GM12878 (cell line): Measurements from ENCODE around the gene UROC1. TPM values are rescaled to one million over a fixed set of nuclear protein-coding genes. Genes with fewer than 3 reads are reported as not detected.

Experiments
- ATAC-seq: fragments of 200-7000 bp; cut with Tn5 transposase; 3 replicates; pipeline ENCODE4 v1.9.1; 2020; ENCODE audit warnings: mild to moderate bottlenecking, moderate library complexity
- BruUV-seq: library from RNA; stranded (reverse); fragments of 400-500 nt; replicated peaks from 2 replicates; lab custom pipeline; 2021; lab: Mats Ljungman, UMichigan
- CTCF ChIA-PET: fragments of 300-600 bp; sonication (Branson Sonifier 250); formaldehyde crosslinking; extraction: SDS; loops from one replicate; lab custom pipeline; 2021; ENCODE audit warnings: inconsistent platforms; lab: Yijun Ruan, JAX
- POLR2A ChIA-PET: fragments of 350-600 bp; formaldehyde crosslinking; extraction: SDS; loops from one replicate; lab custom pipeline; 2021; ENCODE audit warnings: inconsistent platforms; lab: Charles Lee
- RAD21 ChIA-PET: fragments of 300-600 bp; sonication (Branson Sonifier 250); formaldehyde crosslinking; loops from one replicate; lab custom pipeline; 2023; ENCODE audit warnings: antibody characterized with exemption; ENCODE audit not compliant: unreplicated experiment; lab: Charles Lee
- SMC1A ChIA-PET: fragments of 300-600 bp; sonication (Branson Sonifier 250); formaldehyde crosslinking; loops from one replicate; lab custom pipeline; 2023; ENCODE audit not compliant: unreplicated experiment, uncharacterized antibody; lab: Charles Lee
- DNase-seq: peaks from one replicate; pipeline ENCODE4 v3.0.0-alpha.2; 2011; ENCODE audit warnings: low read depth, low spot score
- FAIRE-seq: peaks from 3 replicates; lab custom pipeline; 2011; peaks lifted over from hg19 to GRCh38; lab: Jason Lieb, UNC
- H2AFZ ChIP-seq: 2 replicates; pipeline ENCODE4 v1.6.0; 2011; ENCODE audit warnings: low read depth, low read length, control low read depth; ENCODE audit not compliant: control insufficient read depth
- H3K27ac ChIP-seq: 2 replicates; pipeline ENCODE4 v1.5.1; 2011; ENCODE audit warnings: control low read depth; ENCODE audit not compliant: control insufficient read depth, insufficient read depth
- H3K27me3 ChIP-seq, 2 experiments: replicated peaks in 1 of 2; 2 replicates each; pipeline versions ENCODE4 v1.6.0 to v1.6.1; 2011; ENCODE audit warnings: low read length in 1 of 2; ENCODE audit not compliant: control insufficient read depth in 2 of 2, insufficient read depth in 2 of 2
- H3K36me3 ChIP-seq, 2 experiments: 2 replicates each; pipeline ENCODE4 v1.5.1; 2011; ENCODE audit warnings: low read length in 1 of 2; ENCODE audit not compliant: control insufficient read depth in 2 of 2, insufficient read depth in 2 of 2
- H3K4me1 ChIP-seq: 2 replicates; pipeline ENCODE4 v1.6.1; 2011; ENCODE audit warnings: mild to moderate bottlenecking, low read length, moderate library complexity, mixed read lengths; ENCODE audit not compliant: control insufficient read depth, insufficient read depth
- H3K4me2 ChIP-seq: 2 replicates; pipeline ENCODE4 v1.6.0; 2011; ENCODE audit warnings: control low read depth; ENCODE audit not compliant: control insufficient read depth, insufficient read depth
- H3K4me3 ChIP-seq: fragments of 200-600 bp; sonication (generic); 2 replicates; pipeline ENCODE4 v1.5.1; 2016
- H3K79me2 ChIP-seq: 2 replicates; pipeline ENCODE4 v1.6.0; 2011; ENCODE audit warnings: low read length; ENCODE audit not compliant: control insufficient read depth, insufficient read depth
- H3K9ac ChIP-seq: 2 replicates; pipeline ENCODE4 v1.8.0; 2011; ENCODE audit warnings: low read length, control low read depth, mixed read lengths; ENCODE audit not compliant: control insufficient read depth, insufficient read depth
- H3K9me3 ChIP-seq: replicated peaks from 3 replicates; pipeline ENCODE4 v1.5.1; 2011; ENCODE audit warnings: mild to moderate bottlenecking, low read length; ENCODE audit not compliant: control insufficient read depth, insufficient read depth
- H4K20me1 ChIP-seq: 2 replicates; pipeline ENCODE4 v1.6.0; 2011; ENCODE audit not compliant: control insufficient read depth, insufficient read depth
- ATF7 ChIP-seq: fragments of 450-650 bp; IDR thresholded peaks from 2 replicates; pipeline ENCODE4 v1.6.1; 2016; ENCODE audit warnings: low read depth, mild to moderate bottlenecking
- BACH1 ChIP-seq: fragments of 450-650 bp; IDR thresholded peaks from 2 replicates; pipeline ENCODE4 v1.6.1; 2017; ENCODE audit warnings: mild to moderate bottlenecking, borderline replicate concordance
- BHLHE40 ChIP-seq, 2 experiments: fragments of 450-650 bp in 1 of 2; IDR thresholded peaks; 2 replicates each; pipeline ENCODE4 v1.6.1; 2011 to 2017; ENCODE audit warnings: low read depth in 2 of 2, borderline replicate concordance in 1 of 2, improper control_type of control experiment in 1 of 2, low read length in 1 of 2, mild to moderate bottlenecking in 1 of 2
- FOS ChIP-seq: IDR thresholded peaks from 3 replicates; pipeline ENCODE4 v1.6.1; 2011; ENCODE audit warnings: borderline replicate concordance; ENCODE audit not compliant: insufficient read length; ENCODE audit errors: extremely low read depth
- HDGF ChIP-seq: fragments of 450-650 bp; IDR thresholded peaks from 2 replicates; pipeline ENCODE4 v1.6.1; 2016; ENCODE audit warnings: antibody characterized with exemption
- NR2F1 ChIP-seq: fragments of 450-650 bp; conservative IDR thresholded peaks from 2 replicates; pipeline ENCODE4 v1.6.1; 2017; ENCODE audit warnings: mild to moderate bottlenecking
- PAX8 ChIP-seq: fragments of 450-650 bp; IDR thresholded peaks from 2 replicates; pipeline ENCODE4 v1.6.1; 2017; ENCODE audit warnings: mild to moderate bottlenecking, moderate library complexity
- RAD51 ChIP-seq: fragments of 450-650 bp; IDR thresholded peaks from 2 replicates; pipeline ENCODE4 v1.6.1; 2016; ENCODE audit warnings: moderate library complexity, mild to moderate bottlenecking, inconsistent platforms
- SMAD1 ChIP-seq: fragments of 450-650 bp; IDR thresholded peaks from 2 replicates; pipeline ENCODE4 v1.6.1; 2018; ENCODE audit warnings: mild to moderate bottlenecking, low read depth; ENCODE audit not compliant: partially characterized antibody
- SPI1 ChIP-seq: IDR thresholded peaks from 2 replicates; pipeline ENCODE4 v1.6.1; 2011; ENCODE audit warnings: low read depth, mild to moderate bottlenecking, low read length, moderate library complexity, borderline replicate concordance; ENCODE audit not compliant: insufficient read depth
- TARDBP ChIP-seq: IDR thresholded peaks from 2 replicates; pipeline ENCODE4 v1.6.1; 2016; ENCODE audit warnings: borderline replicate concordance
- TBL1XR1 ChIP-seq: IDR thresholded peaks from 2 replicates; pipeline ENCODE4 v1.6.1; 2012; ENCODE audit warnings: low read depth, low read length, improper control_type of control experiment
- ZBED1 ChIP-seq: IDR thresholded peaks from 2 replicates; pipeline ENCODE4 v1.6.1; 2016; ENCODE audit warnings: borderline replicate concordance
- WGBS: methylation state at CpG from one replicate; pipeline ENCODE4 v1.1.6; 2016; ENCODE audit warnings: low lambda C conversion rate; ENCODE audit not compliant: insufficient replicate concordance, insufficient coverage; ENCODE audit errors: missing lambda C conversion rate; 5-methylcytosine and 5-hydroxymethylcytosine counted together
- in situ Hi-C: fragments of 300-500 bp; cut with MboI; formaldehyde crosslinking; loops from 9 replicates; pipeline ENCODE4 v1.14.3; 2018; ENCODE audit warnings: mixed read lengths
- intact Hi-C: fragments of 100-400 bp; cut with micrococcal nuclease; formaldehyde crosslinking; loops from one replicate; pipeline ENCODE4 v1.14.2; 2022; ENCODE audit not compliant: unreplicated experiment
- polyA plus RNA-seq, 11 experiments: library from polyadenylated mRNA; depleted of rRNA in 4 of 11; unstranded in 6 of 11; stranded (reverse) in 5 of 11; fragments of >200 nt; fragmentation: Nextera tagmentation in 4 of 11; fragmentation: Illumina TruSeq in 1 of 11; extraction: Ambion mirVana in 4 of 11; extraction: Trizol in 1 of 11; gene quantifications; 1 replicate in 1 of 11; 2 replicates in 10 of 11; pipeline versions ENCODE4 v1.2.1 to v1.2.3, GENCODE V29; 2011 to 2016; ENCODE audit warnings: inconsistent platforms in 2 of 11, missing spikeins in 2 of 11, low read depth in 1 of 11
- total RNA-seq, 4 experiments: library from RNA; depleted of rRNA in 3 of 4; stranded (reverse); fragments of >200 nt in 3 of 4; fragmentation: Illumina TruSeq in 1 of 4; extraction: Trizol in 1 of 4; gene quantifications; 2 replicates each; pipeline versions ENCODE4 v1.2.1 to v1.2.3, GENCODE V29; 2013 to 2021
- TF ChIP-seq, protein P1 (sequence below): fragments of 450-650 bp; IDR thresholded peaks from 2 replicates; pipeline ENCODE4 v1.6.1; 2017; ENCODE audit warnings: mild to moderate bottlenecking, moderate library complexity

UROC1 gene
- total and polyA plus RNA-seq, 10 of the 15 experiments (the other 5 are each of a cell fraction or from before 2014, with no cell fraction given) = 0.04 TPM; not detected in 9

DNA sequence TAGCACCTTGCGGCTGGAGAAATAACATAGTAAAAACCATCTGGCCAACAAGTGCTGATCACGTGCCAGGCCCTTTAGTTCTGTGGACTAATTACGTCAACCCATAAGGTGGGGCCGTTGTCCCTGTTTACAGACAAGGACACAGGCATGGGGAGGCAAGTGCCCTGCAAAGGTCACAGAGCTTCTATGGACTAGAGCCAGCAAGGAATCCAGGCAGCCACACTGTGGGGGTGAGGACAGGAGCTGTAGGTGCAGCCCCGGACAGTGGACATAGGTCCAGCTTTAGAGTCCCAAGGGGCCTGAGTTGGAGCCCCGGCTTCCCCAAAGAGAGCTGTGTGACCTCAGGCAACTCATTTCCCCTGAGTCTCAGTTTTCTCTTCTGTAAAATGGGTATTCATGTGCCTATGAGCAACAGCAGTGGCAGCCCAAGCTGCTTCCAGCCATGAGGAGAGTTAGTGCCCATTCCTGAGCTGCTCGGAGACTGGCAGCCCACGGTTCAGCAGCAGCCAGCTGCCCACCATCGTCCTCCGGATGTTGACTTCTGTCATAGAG, 20.2 kb upstream of the UROC1 start:
- DNase-seq = no peak
- Histone ChIP-seq H4K20me1 (no peaks in the 10 kb centered on the region), H2AFZ (no peak overlapping the region), H3K9ac (no peak overlapping the region)
- CTCF ChIA-PET = no interaction called here
- TF ChIP-seq HDGF (no peak), BHLHE40 (IDR thresholded peaks at IDR 0.05; ENCODE audit: borderline replicate concordance in 1 of 2, low read depth in 2 of 2, low read length in 1 of 2) (peak in 1 of 2 experiments; percentile 54; a peak in 2 of 4 replicates), BACH1 (no peak)
- TF ChIP-seq, all 136 proteins: peak for 1
- WGBS = 24% methylated on average over 10 of the region's 10 CpGs
- Histone ChIP-seq H3K36me3 (no peaks in the 10 kb centered on the region), H3K9me3 (no peaks in the 10 kb centered on the region), H3K27ac (no peak overlapping the region), H3K4me2 (no peak overlapping the region), H3K4me3 (no peak overlapping the region), H3K79me2 (no peaks in the 10 kb centered on the region), H3K27me3 (peaks cover 0 to 2% of the 10 kb centered on the region in 2 experiments; a peak in 2 of 4 replicates), H3K4me1 (no peaks in the 10 kb centered on the region)
- POLR2A ChIA-PET = no interaction called here
- FAIRE-seq = no peak
- in situ Hi-C loops (no loop called here), intact Hi-C loops (no loop called here)
- ATAC-seq = no peak; the same call in 1 of the 3 replicates
- RAD21 ChIA-PET = no interaction called here
- no TSS peak for BruUV-seq
- SMC1A ChIA-PET = interaction anchor here (1.1 kb wide), 1 partner anchor 12 kb away, joined by 3 read pairs; no protein-coding TSS in a partner anchor

GRCh38 chr3:126537116-126537729, 19.6 kb upstream of the UROC1 start:
- Histone ChIP-seq H4K20me1 (no peaks in the 10 kb centered on the region), H3K4me3 (no peak overlapping the region), H3K27me3 (peaks cover 0 to 2% of the 10 kb centered on the region in 2 experiments; a peak in 2 of 4 replicates), H3K79me2 (no peaks in the 10 kb centered on the region), H3K9ac (no peak overlapping the region), H3K9me3 (no peaks in the 10 kb centered on the region), H3K36me3 (no peaks in the 10 kb centered on the region), H2AFZ (no peak overlapping the region), H3K27ac (no peak overlapping the region), H3K4me1 (no peaks in the 10 kb centered on the region), H3K4me2 (no peak overlapping the region)
- in situ Hi-C loops (no loop called here), intact Hi-C loops (no loop called here)
- ATAC-seq (no peak; the same call in 2 of the 3 replicates), FAIRE-seq (no peak), DNase-seq (no peak)
- SMC1A ChIA-PET = interaction anchor here (1.1 kb wide), 1 partner anchor 12 kb away, joined by 3 read pairs; no protein-coding TSS in a partner anchor
- RAD21 ChIA-PET = no interaction called here
- BruUV-seq = no TSS peak
- POLR2A ChIA-PET = no interaction called here
- 30% methylated on average over 9 of the region's 9 CpGs for WGBS
- CTCF ChIA-PET = no interaction called here
- TF ChIP-seq TARDBP (no peak), TBL1XR1 (no peak), FOS (no peak), ATF7 (no peak), NR2F1 (no peak), PAX8 (no peak), ZBED1 (no peak), SPI1 (no peak), RAD51 (no peak), SMAD1 (no peak)
- TF ChIP-seq, protein P1, sequence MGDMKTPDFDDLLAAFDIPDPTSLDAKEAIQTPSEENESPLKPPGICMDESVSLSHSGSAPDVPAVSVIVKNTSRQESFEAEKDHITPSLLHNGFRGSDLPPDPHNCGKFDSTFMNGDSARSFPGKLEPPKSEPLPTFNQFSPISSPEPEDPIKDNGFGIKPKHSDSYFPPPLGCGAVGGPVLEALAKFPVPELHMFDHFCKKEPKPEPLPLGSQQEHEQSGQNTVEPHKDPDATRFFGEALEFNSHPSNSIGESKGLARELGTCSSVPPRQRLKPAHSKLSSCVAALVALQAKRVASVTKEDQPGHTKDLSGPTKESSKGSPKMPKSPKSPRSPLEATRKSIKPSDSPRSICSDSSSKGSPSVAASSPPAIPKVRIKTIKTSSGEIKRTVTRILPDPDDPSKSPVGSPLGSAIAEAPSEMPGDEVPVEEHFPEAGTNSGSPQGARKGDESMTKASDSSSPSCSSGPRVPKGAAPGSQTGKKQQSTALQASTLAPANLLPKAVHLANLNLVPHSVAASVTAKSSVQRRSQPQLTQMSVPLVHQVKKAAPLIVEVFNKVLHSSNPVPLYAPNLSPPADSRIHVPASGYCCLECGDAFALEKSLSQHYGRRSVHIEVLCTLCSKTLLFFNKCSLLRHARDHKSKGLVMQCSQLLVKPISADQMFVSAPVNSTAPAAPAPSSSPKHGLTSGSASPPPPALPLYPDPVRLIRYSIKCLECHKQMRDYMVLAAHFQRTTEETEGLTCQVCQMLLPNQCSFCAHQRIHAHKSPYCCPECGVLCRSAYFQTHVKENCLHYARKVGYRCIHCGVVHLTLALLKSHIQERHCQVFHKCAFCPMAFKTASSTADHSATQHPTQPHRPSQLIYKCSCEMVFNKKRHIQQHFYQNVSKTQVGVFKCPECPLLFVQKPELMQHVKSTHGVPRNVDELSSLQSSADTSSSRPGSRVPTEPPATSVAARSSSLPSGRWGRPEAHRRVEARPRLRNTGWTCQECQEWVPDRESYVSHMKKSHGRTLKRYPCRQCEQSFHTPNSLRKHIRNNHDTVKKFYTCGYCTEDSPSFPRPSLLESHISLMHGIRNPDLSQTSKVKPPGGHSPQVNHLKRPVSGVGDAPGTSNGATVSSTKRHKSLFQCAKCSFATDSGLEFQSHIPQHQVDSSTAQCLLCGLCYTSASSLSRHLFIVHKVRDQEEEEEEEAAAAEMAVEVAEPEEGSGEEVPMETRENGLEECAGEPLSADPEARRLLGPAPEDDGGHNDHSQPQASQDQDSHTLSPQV = no peak
